T-helper 1 cell (primary cell): ENCODE data around the gene TMEM250.
A peak's percentile ranks its signal among the peaks of the same experiment; 100 is the strongest.
"Not testable (repeated sequence)": the region's sequence is repeated elsewhere in the genome, so short reads cannot be mapped to it uniquely, and the experiment has no call there.

Experiments used
- DNase-seq, 5 donors: peaks; one replicate each; pipeline ENCODE4 v3.0.0-alpha.2; 2012 to 2020

Gene TMEM250

DNA sequence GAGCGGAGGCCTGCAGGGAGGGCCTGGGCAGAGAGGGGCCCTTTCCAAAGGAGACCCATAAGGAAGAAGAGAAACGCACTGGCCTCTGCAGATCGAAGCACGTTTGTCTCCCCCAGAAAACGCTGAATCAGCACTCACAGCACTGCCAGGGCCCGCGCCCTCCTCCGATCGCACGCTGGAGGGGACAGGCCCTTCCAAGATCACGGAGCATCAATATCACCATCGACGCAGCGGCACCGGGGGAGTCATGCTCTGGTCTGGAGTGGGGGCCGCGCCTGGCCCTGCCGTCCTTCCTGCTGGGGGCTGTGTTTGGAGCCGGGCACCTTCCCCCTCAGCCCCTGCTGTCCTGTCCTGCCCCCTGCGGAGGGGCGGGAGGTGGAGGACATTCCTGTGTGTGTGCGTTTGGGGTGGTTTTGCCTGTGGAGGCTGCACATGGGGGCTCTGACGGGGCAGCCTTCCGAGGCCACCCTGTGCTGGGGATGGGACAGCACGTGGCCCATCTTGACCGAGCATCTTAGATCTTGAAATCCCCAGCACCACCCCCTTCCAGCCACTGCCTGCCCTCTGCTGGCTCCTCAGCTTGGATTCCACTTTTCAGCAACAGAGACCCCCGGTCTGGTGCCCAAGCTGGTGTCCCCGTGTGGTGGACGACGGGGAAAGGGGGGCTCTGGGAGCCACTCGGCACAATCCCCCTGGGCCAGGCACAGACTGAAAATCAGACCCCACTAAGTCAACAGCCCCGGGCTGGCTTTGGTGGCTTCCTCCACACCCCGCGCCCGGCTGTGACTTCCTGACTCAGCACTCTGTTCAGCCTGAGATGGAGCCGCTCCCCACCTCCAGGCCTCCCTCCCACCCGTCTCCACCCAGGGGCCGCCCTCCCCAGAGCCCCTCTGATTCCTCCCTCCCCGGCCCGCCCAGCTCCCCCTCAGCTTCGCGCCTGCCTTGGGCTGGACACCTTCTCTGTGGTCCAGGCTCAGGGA, 8.3 kb downstream of the TMEM250 start:
- DNase-seq = peak in 3 of 5 donors; percentile 25 to 52 (median 30)

DNA sequence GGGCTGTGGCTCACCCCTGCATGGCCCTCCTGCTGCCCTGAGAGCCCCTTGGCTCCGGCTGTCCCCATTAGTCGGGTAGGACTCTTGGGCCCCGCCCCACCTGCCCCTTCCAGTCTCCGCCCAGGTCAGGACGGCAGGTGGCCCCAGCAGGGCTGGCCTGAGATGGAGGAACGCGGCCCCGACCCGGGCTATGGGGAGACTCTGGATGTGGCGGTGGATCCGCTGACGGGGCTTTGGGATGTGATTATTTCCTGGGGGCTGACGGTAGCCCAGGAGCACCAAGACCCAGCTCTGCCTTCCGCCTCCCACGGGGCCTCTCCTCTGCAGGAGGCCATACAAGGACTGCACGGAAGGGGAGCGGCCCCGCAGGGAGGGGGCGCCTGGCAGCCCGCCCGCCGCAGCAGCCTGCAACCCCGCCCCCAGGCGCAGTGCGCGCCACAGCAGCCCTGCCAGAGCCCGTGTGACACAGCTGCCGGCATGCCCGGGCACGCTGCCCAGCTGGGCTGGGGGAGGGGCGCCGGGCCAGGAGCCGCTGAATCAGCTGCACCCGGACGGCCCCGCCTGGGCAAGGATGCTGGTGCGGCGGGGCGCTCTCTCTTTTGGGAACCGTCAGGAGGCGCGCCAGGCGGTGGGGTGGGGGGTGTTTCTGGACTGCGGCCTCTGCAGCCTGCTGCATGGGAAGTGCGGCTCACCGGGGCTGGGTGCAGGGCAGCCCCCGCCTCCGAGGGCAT, 9.2 kb downstream of the TMEM250 start:
- peak; percentile 84 to 97 (median 85) for DNase-seq

DNA sequence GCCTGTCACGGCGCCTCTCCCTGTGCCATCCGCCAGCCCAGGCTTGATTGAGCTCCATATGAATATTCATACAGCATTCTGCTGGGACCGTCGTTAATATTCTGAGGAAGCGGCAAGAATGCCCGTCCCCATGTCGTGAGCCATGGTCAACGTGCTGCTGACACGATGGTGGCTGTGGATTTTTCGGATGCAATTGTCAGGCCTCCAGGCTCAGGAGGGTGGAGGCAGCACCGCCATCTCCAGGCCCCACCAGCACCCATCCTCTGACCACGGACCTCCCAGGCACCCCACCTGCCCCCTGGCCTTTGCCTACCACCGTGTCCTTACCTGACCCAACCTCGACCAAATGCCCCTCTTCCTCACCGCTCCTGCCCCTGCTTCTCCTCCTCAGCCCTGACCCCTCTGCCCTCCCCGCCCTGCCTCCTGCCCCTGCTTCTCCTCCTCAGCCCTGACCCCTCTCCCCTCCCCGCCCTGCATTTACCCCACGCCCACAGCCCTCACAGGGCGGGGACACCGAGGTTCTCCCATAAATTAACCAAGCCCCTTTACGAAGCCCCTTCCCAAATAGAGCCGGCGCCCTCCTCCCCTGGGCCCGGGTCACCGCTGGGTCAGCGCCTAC, 9.9 kb downstream of the TMEM250 start:
- DNase-seq = no peak

DNA sequence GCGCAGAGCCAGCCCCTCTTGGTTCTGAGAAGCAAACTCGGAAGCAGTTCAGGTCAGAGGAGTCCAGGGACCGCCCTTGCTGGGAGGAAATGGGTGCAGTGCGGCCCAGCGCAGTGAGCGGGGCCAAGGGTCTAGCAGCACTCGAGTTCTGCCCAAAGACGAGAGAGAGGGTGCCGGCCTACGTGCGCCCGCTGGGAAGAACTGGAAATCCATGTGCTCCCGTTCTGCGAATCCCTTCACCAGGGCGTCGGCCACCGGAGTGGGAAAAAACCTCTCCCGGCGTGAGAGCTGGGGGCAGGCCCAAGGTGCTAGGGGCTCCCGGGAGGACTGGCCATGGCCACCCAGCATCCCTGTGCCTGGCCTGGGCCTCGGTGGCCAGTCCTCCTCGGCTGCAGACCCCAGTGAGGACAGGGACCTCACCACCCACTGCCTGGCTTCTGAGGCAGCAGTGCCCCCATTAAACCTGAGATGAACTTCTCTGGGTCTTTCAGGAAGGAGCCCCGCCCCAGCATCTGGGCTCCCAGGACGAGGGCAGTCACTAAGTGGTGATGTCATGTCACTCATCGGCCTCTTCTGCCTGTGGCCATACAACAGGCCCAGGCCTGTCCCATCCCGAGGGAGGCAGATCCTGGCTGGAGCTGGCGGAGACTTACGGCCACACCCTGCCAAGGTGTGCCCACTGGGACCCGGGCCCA, 10.6 kb downstream of the TMEM250 start:
- no peak for DNase-seq

DNA sequence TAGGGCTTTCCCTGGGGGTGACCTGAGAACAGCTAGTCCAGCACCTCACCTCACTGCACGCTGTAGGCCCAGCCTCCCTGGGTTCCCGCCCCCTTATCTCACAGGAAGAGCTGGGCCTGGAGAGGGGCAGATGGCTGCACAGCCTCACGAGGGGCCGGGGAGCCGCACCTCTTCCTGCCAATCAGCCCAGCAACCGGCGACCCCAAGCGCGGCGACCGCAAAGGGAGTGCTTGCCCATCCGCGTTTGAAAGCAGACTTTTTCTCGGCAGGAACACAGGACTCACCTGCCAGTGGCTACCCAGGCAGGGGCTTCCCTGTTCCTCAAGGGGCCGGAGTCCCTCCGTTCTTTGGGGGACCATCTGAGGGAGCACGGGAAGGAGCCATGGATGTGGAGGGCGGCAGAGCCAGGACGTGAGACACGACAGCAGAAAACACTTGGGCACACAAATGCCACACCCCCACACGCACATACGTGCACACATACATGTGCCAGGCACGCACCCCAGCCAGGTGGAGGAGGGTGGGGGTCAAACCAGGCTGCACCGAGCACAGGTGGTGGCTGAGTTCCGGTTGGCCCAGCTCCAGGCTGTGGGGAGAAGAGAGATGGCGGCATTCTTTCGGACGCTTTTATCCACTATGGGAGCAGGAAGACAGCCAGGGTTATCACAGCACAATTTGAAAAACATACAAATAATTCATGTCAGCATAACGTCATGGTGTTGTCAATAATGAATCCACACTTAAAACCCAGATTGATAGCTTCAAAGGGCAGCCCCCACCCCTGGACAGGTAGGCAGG, 11.3 kb downstream of the TMEM250 start:
- peak in 3 of 5 donors; percentile 38 to 73 (median 42) for DNase-seq

DNA sequence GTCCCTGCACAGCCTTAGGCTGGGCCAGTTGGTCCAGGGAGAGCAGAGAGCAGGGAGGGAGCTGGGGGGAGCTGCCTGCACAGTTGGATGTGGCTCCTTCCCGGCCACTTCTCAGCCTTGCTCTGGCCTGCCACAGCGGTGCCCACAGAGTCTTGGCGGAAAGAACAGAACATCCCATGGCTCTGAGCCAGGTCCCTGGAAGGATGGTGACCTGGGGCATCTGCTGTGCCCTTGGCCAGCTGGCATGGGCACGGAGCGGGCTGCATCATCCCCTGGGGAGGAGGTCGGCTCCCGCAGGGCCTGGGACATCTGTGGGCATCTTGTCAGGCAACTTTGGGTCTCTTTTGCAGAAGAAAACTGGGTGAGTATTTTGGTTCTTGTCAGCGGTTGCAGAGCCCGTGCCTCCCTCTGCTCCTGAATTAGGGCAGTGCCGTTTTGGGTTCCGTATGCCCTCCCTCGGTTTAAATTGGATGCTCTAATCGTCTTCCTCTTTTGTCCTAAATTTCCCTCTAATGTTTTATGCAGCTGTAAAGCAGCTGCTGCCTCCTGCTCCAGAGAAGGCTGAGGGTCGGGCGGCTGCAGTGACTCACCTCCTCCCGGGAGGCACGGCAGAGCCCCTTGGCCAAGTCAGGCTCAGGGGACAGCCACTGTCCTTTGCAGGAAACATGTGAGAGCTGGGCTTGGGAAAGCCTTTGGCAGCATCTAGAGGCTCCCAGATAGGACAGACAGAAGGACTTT, 13.1 kb downstream of the TMEM250 start:
- DNase-seq = no peak

DNA sequence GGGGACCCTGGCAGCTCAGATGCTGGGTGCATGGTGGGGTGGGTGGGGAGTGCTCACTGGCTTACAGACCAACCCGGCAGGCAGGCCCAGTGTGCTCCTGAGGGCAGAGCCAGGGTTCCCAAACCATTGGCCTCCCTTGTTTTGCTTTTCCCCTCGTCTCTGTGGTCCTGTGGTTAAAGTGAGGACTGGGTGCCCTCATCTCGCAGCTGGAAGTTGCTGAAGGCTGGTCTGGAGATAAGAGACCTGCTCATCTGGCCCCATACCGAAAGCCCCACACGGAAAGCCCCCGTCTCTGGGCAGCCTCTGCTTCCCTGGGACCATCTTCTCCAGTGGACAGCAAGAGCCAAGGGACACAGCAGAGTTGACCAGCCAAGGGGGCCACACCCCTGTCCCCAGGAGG, 13.8 kb downstream of the TMEM250 start:
- DNase-seq = no peak

DNA sequence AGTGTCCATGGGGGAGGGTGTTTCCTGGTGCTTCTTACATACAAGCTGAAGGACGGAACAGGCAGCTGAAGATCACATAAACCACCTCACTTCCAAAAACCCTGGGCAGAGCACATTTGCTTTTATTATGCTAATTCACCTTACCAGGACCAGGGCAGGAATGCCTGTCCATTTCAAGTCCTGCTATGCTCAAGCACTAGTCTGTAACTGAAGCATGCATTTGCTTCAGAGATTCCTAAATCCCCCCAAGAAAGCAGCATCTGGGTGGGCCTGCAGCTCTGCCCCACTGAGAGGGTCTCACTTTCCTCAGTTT, 14.2 kb downstream of the TMEM250 start:
- DNase-seq = no peak

DNA sequence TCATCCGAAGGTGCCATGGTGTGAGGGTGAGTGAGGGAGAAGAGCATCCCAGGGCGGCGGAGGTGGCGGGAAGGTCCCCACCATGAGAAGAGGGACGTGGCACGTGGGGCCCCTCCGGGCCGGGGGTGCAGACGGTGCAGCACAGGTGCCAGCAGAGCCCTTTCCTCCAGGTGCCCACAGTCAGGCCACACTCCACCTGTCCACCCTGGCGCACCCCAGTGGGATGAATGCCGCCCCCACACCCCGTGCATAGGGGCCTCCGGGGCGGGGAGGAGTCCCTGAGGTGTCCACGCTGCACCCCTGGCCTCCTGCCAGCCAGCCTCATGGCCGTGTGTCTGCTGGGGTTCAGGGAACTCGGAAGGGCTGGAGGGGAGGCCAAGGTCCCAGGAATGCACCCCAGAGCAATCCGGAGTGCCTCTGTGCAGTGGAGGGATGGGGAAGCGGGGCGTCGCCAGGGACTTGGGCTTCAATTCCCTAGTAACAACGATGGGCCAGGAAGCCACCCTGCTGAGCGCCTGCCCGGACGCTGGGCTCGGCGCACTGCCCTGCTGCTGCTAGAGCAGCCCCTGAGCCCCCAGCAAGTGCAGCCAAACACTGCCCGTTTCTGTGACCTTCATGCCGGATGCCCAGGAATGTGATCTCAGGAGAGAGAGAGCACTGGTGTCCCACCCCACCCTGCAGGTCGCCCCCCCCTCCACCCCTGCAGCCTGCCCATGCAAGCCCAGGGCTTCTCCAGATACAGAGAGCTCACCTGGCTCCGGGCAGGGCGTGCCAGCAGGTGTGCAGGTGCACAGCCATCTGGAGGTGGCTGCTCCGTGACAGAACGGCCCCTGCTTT, 14.8 kb downstream of the TMEM250 start:
- no peak for DNase-seq

DNA sequence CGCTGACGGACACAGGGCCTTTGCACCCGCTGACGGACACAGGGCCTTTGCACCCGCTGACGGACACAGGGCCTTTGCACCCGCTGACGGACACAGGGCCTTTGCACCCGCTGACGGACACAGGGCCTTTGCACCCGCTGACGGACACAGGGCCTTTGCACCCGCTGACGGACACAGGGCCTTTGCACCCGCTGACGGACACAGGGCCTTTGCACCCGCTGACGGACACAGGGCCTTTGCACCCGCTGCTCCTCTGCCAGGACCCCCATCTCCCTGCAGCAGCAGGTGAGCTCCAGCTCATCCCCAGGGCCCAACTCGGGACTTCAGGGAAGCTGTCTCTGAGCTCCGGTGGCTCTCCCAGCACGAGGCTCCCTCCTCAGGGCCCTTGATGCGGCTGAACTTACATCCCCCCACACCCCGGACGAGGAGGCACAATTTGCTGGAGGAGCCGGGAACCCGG, 17.0 kb downstream of the TMEM250 start:
- DNase-seq = not testable (repeated sequence)

DNA sequence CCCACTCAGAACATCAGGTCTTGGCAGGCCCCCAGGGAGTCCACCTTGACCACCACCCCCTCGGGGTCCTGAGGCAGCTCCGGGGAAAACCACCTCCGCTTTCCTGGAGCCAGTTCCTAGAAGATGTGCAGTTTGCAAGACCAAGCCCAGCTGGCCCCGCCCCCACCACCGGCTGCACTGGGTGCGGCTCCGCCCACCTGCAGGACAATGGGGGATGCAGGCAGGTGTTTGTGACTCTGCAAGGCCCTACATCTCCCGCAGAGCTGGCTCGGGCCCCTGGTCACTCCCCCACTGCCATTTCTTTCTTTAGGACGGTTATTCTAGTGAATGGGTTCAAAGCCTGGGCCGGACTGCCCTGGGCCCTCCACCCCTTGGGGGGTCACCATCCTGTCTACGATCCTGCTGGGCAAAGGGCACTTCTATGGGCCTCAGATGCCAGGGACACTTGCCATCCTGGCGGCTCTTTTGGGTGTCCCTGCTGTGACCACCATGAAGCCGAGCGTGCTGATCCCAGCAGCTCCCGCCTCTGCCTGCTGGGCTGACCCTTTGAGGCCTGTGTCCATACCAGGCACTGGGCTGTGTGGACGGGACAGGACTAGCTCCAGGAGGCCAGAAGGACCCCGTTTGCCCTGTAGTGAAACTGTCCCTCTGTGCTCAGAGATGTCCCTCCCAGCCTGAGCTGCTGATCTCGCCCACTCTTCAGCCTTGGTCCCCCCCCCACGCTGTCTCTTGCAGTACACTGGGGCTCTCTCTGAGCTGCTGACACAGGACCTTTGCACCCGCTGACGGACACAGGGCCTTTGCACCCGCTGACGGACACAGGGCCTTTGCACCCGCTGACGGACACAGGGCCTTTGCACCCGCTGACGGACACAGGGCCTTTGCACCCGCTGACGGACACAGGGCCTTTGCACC, 17.7 kb downstream of the TMEM250 start:
- no peak for DNase-seq

DNA sequence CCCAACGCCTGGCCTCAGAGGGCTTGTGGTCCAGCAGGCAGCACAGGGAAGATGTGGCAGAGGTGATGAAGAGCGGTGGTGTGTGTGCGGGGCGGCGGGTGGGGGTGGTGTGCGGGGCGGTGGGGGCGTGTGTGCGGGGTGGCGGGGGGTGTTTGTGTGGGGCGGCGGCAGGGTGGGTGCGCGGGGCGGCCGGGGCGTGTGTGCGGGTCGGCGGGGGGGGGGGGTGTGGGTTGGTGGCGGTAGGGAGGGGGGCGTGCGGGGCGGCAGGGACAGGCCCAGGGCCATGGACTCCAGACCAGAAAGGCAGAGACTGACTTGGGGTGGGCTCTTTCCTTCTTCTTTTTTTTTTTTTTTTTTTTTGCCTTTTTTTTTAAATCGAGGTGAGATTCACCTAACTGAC, 19.1 kb downstream of the TMEM250 start:
- DNase-seq = no peak

DNA sequence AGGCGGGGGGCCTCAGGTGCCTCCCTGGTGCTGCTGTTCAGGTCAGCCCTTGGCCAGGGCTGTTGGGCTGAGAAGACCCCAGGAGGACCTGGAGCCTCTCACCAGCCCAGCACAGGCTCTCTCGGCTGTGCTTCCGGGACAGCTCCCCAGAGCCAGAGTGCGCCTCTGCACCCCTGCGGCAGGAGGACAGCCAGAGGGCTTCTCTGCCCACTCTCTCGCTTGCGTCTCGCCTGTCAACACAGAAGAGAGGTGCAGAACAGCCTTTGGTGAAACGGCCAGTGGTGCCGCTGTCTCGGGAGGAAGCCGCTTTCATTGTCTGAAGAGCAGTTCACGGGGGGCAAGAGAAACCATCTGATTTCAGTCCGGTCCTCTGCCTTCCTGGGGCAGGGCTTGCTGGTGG, 19.8 kb downstream of the TMEM250 start:
- no peak for DNase-seq

DNA sequence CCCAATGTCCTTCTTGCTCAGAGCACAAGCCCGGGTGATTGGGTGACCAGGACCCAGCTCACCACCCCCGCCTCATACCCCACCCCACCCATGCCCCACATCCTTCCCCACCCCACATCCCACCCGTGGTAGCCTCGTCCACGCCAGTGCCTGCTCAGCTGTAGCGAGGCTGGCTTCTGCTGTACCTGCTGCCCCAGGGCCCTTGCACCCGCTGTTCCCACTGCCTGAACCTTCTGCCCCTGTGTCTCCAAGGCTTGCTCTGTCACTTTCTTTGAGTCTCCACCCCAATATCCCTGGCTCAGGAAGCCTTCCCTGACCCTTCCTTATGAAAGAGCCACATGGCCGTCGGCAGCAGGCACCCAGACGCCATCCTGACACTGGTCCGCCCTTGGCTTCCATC, 20.5 kb downstream of the TMEM250 start:
- DNase-seq = no peak

DNA sequence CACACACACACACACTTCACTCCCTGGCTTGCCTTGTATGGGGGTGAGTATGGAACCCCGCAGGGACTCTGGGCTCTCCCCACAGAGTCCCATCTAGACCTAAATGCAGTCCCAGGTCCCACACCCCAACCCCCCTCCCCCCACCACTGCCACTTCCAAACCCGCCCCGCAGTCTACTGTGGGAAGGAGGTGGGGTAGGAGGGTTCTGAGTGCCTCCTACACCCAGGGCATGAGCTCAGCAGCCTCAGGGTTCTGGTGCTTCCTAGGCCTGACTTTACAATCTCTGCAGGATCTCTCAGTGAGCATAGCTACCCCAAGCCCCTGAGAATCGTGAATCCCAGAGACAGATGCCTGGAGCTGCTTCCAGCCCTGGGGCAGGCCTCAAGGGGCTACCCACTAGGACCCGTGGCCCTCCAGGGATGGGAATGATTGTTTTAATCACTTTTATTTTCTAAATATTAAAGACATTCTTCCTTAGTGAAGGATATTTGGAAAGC, 22.1 kb downstream of the TMEM250 start:
- DNase-seq = no peak

DNA sequence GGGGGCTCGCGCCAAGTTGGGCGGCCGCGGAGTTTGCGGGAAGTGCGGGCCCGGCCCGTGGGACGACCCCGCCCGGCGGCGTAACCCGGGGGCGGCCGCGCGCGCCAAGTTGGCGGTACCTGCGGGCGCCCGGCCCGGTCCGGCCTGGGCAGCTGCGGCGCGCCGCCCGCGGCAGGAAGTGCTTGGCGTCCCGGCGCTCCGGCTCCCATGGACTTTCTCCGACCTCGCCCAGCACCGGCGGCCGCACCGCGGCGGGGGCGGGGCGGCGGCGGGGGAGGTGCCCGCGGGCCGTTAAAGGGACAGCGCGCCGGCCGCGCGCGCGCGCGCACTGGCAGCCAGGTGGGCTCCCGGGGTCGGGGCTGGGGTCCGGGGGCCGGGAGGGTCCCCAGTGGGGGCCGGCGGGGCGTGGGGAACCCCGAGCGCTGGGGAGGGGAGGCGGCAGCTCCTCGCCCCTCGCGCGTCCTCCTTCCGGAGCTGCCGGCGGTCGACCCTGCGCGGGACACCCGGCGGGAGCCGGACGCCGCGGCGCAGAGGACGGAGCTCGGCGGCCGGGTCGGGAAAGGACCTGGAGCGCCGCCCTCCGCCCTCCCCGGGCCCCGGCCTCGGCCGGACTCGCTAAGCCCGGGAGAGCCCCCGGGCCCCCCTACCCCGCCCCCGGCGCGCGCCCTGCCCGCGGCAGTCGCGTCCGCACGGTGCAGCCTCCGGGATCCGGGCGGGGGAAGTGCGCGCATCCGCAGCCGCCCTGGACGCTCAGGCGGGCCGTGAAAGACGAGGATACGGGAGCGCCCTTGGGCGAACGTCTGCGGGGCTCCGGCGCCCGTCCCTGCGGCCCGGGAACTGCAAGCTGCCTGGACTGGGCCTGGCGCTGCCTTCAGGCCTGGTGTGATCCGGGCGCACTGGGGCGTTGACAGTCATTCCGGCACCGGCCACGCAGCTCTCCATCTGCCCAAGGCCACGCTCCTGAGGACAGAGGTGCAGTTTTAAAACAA, 23.3 kb downstream of the TMEM250 start, which contains the start of gene NACC2:
Gene NACC2, minus strand, starts transcription at position 220 of the 989 bp plus-strand sequence. CDS start 44,768 bp downstream, outside the sequence.
- DNase-seq = peak in 1 of 5 donors; percentile 25
